Islet of Langerhans (tissue), 1 donor: Measurements from ENCODE around the gene RNASE4.

ENCODE experiments used
- FAIRE-seq: peaks from one replicate; lab custom pipeline; 2011; peaks lifted over from hg19 to GRCh38; lab: Jason Lieb, UNC

RNASE4 gene

DNA sequence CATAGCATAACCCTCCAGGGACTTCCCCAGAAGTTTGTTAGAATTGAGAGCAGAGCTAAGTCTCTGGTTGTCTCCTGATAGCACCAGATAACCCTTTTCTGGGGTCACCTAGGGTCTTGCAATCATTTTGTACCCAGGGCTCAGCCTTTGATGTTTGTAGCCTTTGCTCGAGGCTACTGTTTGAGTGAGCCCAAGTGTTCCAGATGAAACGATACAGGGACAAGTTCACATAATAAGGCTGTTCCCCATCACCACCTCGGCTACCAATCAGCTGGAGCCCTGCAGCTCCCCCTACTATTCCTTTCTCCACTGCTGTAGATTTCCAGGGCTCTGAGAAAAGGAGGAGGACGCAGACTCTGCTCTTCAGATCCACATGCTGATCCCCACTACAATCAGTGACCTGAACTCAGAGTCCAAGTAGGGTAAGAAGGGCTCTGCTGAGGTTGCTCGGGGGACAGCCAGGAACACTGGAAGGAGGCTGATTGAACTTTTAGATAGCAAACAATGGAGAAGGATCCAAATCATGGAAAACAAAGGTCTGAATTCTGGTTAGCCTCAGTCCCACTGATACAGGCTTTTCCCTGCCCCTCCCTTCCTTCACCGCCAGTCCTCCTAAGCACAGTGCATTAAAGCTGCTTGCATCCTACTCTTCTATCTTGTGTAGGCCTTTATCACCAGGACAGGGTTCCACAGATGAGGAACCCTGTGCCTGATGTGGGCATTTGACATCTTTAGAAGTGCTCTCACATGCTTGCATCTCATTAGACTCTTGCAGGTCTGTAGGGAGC lies 61.4 kb downstream of the RNASE4 start, which contains the start of gene EDDM3A:
Gene EDDM3A (plus strand): TSS at position 317 of the 788 bp plus-strand sequence. CDS start 1,694 bp downstream, outside the sequence.
- FAIRE-seq: no peak

DNA sequence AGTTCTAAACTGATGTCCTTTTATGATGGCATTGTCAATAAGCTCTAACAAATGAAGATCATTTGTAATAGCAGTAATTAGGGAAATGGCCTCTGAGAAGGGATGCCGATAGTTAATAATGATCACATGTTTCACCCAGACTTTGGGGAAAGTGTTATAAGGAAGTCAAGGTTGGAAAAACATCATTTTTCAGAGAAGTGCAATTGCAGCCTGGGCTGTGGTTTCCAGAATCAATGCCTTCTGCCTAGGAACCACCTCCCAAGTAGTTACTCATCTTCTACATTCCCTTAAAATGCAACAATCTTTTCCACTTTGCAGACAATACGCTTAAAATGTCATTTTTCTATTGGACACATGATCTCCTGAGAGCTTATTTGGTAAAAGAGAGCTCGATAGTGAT lies 62.2 kb downstream of the RNASE4 start:
- no peak for FAIRE-seq

DNA sequence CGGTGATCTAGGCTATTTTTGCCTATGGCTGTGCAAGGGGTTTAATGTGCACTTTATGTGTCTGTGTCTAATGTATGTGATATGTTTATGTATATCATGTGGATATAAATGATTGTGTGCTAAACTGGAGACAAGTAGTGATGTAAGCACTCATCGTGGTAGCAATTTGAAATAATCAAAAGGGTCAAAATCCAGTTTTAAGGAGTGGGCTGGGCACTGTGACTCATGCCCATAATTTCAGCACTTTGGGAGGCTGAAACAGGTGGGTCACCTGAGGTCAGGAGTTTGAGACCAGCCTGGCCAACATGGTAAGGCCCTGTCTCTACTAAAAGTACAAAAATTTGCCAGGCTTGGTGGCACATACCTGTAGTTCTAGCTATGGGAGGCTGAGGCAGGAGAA lies 64.1 kb downstream of the RNASE4 start:
- no peak for FAIRE-seq

DNA sequence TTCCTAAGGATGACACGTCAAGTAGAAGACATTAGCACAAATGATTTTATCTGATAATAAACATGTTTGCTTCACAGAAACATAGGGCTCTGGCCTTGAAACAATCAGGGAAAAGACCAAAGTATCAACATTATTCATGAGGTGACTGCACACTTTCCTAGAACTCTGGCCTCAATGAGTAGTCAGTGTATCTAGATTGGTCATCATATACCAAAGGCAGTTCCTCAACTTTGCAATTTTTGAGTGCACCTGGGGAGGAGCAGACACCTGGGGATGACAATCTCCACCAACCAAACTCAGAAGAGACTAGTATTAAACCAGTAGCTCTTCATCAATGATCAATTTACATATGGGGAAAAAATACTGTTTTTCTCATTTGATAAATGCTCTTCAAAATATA lies 65.8 kb downstream of the RNASE4 start:
- no peak for FAIRE-seq
